Uterus (tissue), 2 donors: ENCODE results near the gene CD164L2.

Experiments
- CTCF ChIP-seq, 4 experiments: fragments of 200-600 bp in 2 of 4; fragments of 450-650 bp in 2 of 4; sonication (generic) in 2 of 4; IDR thresholded peaks; one replicate each; pipeline ENCODE4 v1.5.1; 2016 to 2019; ENCODE audit warnings: antibody characterized with exemption in 4 of 4, mild to moderate bottlenecking in 2 of 4, moderate library complexity in 1 of 4
- POLR2A ChIP-seq, 2 donors: fragments of 450-650 bp; IDR thresholded peaks; one replicate each; pipeline ENCODE4 v1.6.1; 2016; ENCODE audit warnings: antibody characterized with exemption in 2 of 2, mild to moderate bottlenecking in 1 of 2, moderate library complexity in 1 of 2

DNA sequence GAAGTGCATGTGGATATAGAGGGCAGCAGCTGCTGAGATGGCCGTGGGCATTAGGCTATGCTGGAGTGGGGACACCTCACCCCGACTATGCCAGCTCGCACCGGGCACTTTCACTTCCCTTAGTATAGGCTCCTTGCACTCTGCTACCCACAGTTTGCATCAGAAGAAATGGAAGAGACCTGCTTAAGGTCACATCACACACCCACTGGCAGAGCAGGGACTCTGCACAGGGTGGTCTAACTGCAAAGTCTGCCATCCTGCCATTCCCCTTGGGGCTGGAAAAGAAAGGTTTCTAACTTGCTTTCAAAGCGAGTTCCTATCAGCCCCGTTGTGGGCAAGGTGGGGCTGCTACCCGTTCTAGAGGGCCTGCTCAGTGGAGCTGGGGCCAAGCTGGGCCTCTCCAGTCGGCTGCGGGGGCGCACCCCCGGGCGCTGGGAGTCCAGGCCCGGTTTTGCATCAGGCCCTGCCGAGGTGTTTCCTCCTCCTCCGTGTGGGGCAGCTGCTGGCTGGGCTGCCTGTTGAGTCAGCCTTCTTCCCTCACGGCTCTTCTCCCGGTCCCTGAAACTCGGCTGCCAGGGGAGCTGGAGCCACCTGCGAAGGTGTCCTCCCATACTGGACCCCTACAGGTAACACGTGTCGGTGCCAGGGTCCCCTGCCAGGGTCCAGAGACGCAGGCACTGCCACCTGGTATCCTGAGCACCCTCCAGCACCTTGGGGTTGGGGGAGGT, 41.4 kb downstream of the CD164L2 start, which contains the start of gene SYTL1:
- TF ChIP-seq CTCF (IDR thresholded peaks at IDR 0.05) (no peak), POLR2A (IDR thresholded peaks at IDR 0.05) (no peak)
